HUES64 (cell line): Measurements from ENCODE around the gene MTHFD2L.
"Not testable (repeated sequence)": the region's sequence is repeated elsewhere in the genome, so short reads cannot be mapped to it uniquely, and the experiment has no call there.

Source experiments
- H3K27ac ChIP-seq: 2 replicates; pipeline ENCODE4 v1.7.0; 2013; ENCODE audit warnings: low read depth, low read length, inconsistent platforms
- H3K27me3 ChIP-seq: 2 replicates; pipeline ENCODE4 v1.6.1; 2013; ENCODE audit warnings: mild to moderate bottlenecking, low read length; ENCODE audit not compliant: insufficient read depth
- H3K36me3 ChIP-seq: 2 replicates; pipeline ENCODE4 v1.6.1; 2013; ENCODE audit warnings: mild to moderate bottlenecking, low read length; ENCODE audit not compliant: insufficient read depth
- H3K4me1 ChIP-seq: 2 replicates; pipeline ENCODE4 v1.6.1; 2013; ENCODE audit warnings: mild to moderate bottlenecking, low read length, moderate library complexity; ENCODE audit not compliant: insufficient read depth
- H3K4me3 ChIP-seq: 2 replicates; pipeline ENCODE4 v1.5.1; 2013; ENCODE audit warnings: mild to moderate bottlenecking, low read length, moderate library complexity
- H3K9ac ChIP-seq: 2 replicates; pipeline ENCODE4 v1.6.1; 2013; ENCODE audit warnings: mild to moderate bottlenecking, low read depth, low read length
- H3K9me3 ChIP-seq: 2 replicates; pipeline ENCODE4 v1.6.1; 2013; ENCODE audit warnings: low read depth, low read length; ENCODE audit not compliant: insufficient read depth
- WGBS: fragments of 150-250, 120-280 bp; methylation state at CpG from one replicate; pipeline ENCODE4 v1.1.7; 2013; ENCODE audit warnings: missing lambda C conversion rate; 5-methylcytosine and 5-hydroxymethylcytosine counted together

Gene MTHFD2L

GRCh38 chr4:74189331-74190043 lies 31.6 kb downstream of the MTHFD2L start:
- Histone ChIP-seq H3K4me1 (peaks cover 4% of the 10 kb centered on the region; the same call in 1 of the 2 replicates), H3K4me3 (no peak overlapping the region), H3K27ac (no peak overlapping the region), H3K9me3 (no peaks in the 10 kb centered on the region), H3K36me3 (no peaks in the 10 kb centered on the region), H3K9ac (no peak overlapping the region), H3K27me3 (no peaks in the 10 kb centered on the region)
- WGBS: 96% methylated on average over 2 of the region's 2 CpGs

GRCh38 chr4:74190332-74190731 lies 32.4 kb downstream of the MTHFD2L start:
- H3K4me1 ChIP-seq: peaks cover 4% of the 10 kb centered on the region; the same call in 1 of the 2 replicates
- H3K9me3 ChIP-seq: no peaks in the 10 kb centered on the region
- H3K27me3 ChIP-seq: no peaks in the 10 kb centered on the region
- H3K36me3 ChIP-seq: no peaks in the 10 kb centered on the region
- no peak overlapping the region for H3K4me3 ChIP-seq
- no peak overlapping the region for H3K27ac ChIP-seq
- 100% methylated on average over 2 of the region's 4 CpGs for WGBS
- H3K9ac ChIP-seq: no peak overlapping the region

GRCh38 chr4:74190919-74191397 lies 33.0 kb downstream of the MTHFD2L start:
- WGBS: 100% methylated on average over 1 of the region's 4 CpGs
- H3K4me1 ChIP-seq: peaks cover 4% of the 10 kb centered on the region; the same call in 1 of the 2 replicates
- no peaks in the 10 kb centered on the region for H3K36me3 ChIP-seq
- H3K9ac ChIP-seq: no peak overlapping the region
- no peaks in the 10 kb centered on the region for H3K27me3 ChIP-seq
- H3K27ac ChIP-seq: no peak overlapping the region
- no peak overlapping the region for H3K4me3 ChIP-seq
- H3K9me3 ChIP-seq: no peaks in the 10 kb centered on the region

GRCh38 chr4:74197080-74197479 lies 39.2 kb downstream of the MTHFD2L start:
- no peak overlapping the region for H3K4me3 ChIP-seq
- no peak overlapping the region for H3K27ac ChIP-seq
- WGBS: 94% methylated on average over 1 of the region's 1 CpG
- H3K27me3 ChIP-seq: no peaks in the 10 kb centered on the region
- H3K36me3 ChIP-seq: no peaks in the 10 kb centered on the region
- H3K9ac ChIP-seq: no peak overlapping the region
- H3K4me1 ChIP-seq: no peaks in the 10 kb centered on the region
- no peaks in the 10 kb centered on the region for H3K9me3 ChIP-seq

GRCh38 chr4:74202062-74202586 lies 44.2 kb downstream of the MTHFD2L start:
- Histone ChIP-seq H3K9me3 (no peaks in the 10 kb centered on the region), H3K4me3 (no peak overlapping the region), H3K9ac (no peak overlapping the region), H3K27me3 (no peaks in the 10 kb centered on the region), H3K4me1 (no peaks in the 10 kb centered on the region; the same call in 1 of the 2 replicates), H3K36me3 (no peaks in the 10 kb centered on the region), H3K27ac (no peak overlapping the region)
- 72% methylated on average over 5 of the region's 5 CpGs for WGBS

GRCh38 chr4:74203467-74203866 lies 45.5 kb downstream of the MTHFD2L start:
- 93% methylated on average over 3 of the region's 3 CpGs for WGBS
- Histone ChIP-seq H3K36me3 (no peaks in the 10 kb centered on the region), H3K4me3 (no peak overlapping the region), H3K27me3 (no peaks in the 10 kb centered on the region), H3K9ac (no peak overlapping the region), H3K27ac (no peak overlapping the region), H3K4me1 (peaks cover 10% of the 10 kb centered on the region), H3K9me3 (no peaks in the 10 kb centered on the region)

- H3K27me3 ChIP-seq: no peaks in the 10 kb centered on the region
- H3K4me3 ChIP-seq: no peak overlapping the region
- no peaks in the 10 kb centered on the region for H3K9me3 ChIP-seq
- H3K9ac ChIP-seq: no peak overlapping the region
- 98% methylated on average over 3 of the region's 4 CpGs for WGBS
- H3K27ac ChIP-seq: no peak overlapping the region
- no peaks in the 10 kb centered on the region for H3K36me3 ChIP-seq
- H3K4me1 ChIP-seq: peaks cover 10% of the 10 kb centered on the region
Observed at GRCh38 chr4:74205046-74205445, 47.1 kb downstream of the MTHFD2L start.

GRCh38 chr4:74205559-74205958 lies 47.6 kb downstream of the MTHFD2L start:
- no peak overlapping the region for H3K9ac ChIP-seq
- H3K27ac ChIP-seq: no peak overlapping the region
- no peak overlapping the region for H3K4me3 ChIP-seq

GRCh38 chr4:74206088-74206825 lies 48.3 kb downstream of the MTHFD2L start:
- Histone ChIP-seq H3K4me1 (peaks cover 10% of the 10 kb centered on the region), H3K36me3 (no peaks in the 10 kb centered on the region), H3K4me3 (no peak overlapping the region), H3K9ac (no peak overlapping the region), H3K27me3 (no peaks in the 10 kb centered on the region), H3K27ac (no peak overlapping the region), H3K9me3 (no peaks in the 10 kb centered on the region)
- 92% methylated on average over 3 of the region's 3 CpGs for WGBS

More at GRCh38 chr4:74205559-74205958, 47.6 kb downstream of the MTHFD2L start:
- Histone ChIP-seq H3K9me3 (no peaks in the 10 kb centered on the region), H3K36me3 (no peaks in the 10 kb centered on the region), H3K4me1 (peaks cover 10% of the 10 kb centered on the region), H3K27me3 (no peaks in the 10 kb centered on the region)

GRCh38 chr4:74214457-74215159 lies 56.7 kb downstream of the MTHFD2L start:
- H3K27me3 ChIP-seq, H3K9me3 ChIP-seq, H3K36me3 ChIP-seq, H3K9ac ChIP-seq, H3K4me3 ChIP-seq, H3K27ac ChIP-seq: not testable (repeated sequence)
- H3K4me1 ChIP-seq: peaks cover 15% of the 10 kb centered on the region; the same call in 1 of the 2 replicates
- 75% methylated on average over 7 of the region's 7 CpGs for WGBS

- H3K27me3 ChIP-seq, H3K36me3 ChIP-seq, H3K9ac ChIP-seq, H3K27ac ChIP-seq, H3K4me3 ChIP-seq, H3K9me3 ChIP-seq: not testable (repeated sequence)
- peaks cover 15% of the 10 kb centered on the region; the same call in 1 of the 2 replicates for H3K4me1 ChIP-seq
- WGBS: 95% methylated on average over 7 of the region's 7 CpGs
Observed at GRCh38 chr4:74215236-74215635, 57.3 kb downstream of the MTHFD2L start.
